Glomerular endothelial cell (primary cell): ENCODE data around the gene HAGHL. TPM values are rescaled to one million over a fixed set of nuclear protein-coding genes. Genes with fewer than 3 reads are reported as not detected.
"Not testable (repeated sequence)": the region's sequence is repeated elsewhere in the genome, so short reads cannot be mapped to it uniquely, and the experiment has no call there.

ENCODE experiments used
- DNase-seq: peaks from one replicate; pipeline ENCODE4 v3.0.0-alpha.2; 2011; ENCODE audit warnings: low read depth, low spot score; ENCODE audit errors: extremely low read depth
- total RNA-seq: library from RNA; depleted of rRNA; stranded (reverse); fragments of >200 nt; gene quantifications from 2 replicates; pipeline ENCODE4 v1.2.3, GENCODE V29; 2015

HAGHL gene
- total RNA-seq, 1 donor from 2014 or later = 8.2 TPM

DNA sequence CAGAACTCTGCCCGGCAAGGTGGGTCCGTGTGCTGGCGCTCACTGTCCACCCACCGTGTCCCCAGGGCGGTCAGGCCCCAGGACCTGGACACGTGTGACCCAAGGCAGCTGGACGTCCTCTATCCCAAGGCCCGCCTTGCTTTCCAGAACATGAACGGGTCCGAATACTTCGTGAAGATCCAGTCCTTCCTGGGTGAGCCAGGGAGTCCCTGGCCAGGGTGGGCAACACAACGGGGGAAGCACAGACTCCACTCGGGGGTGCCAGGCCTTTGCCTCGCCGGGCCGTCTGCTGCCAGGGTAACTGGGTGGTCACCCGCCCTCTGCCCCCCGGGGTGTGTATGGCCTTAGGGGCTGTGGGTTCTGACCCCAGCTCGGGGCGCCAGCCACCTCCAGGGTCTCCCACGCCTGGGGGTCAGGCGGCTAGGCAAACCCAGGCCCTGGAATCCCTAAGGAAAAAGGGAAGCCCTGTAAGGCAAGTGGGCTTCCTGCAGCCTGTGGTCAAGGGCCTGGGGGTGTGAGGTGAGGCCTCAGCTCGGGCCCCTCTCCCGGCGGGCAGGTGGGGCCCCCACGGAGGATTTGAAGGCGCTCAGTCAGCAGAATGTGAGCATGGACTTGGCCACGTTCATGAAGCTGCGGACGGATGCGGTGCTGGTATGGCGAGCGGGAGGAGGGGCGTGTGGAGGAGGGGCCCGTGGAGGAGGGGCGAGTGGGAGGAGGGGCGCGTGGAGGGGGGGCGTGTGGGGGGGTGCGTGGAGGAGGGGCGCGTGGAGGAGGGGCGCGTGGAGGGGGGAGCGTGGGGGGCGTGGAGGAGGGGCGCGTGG lies 40.1 kb downstream of the HAGHL start:
- no peak for DNase-seq

DNA sequence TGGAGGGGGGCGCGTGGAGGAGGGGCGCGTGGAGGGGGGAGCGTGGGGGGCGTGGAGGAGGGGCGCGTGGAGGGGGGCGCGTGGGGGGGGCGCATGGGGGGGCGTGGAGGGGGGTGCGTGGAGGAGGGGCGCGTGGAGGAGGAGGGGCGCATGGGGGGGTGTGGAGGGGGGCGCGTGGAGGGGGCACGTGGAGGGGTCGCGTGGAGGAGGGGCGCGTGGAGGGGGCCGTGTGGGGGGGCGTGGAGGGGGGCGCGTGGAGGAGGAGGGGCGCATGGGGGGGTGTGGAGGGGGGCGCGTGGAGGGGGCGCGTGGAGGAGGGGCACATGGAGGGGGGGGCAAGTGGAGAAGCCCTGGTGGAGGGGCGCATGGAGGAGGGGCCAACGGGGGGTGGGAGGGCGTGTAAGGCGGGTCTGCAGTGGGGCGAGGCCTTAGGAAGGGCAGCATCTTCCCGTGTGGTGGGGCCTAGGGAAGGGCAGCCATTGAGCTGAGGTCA lies 40.9 kb downstream of the HAGHL start:
- no peak for DNase-seq

GRCh38 chr16:768428-768827 lies 41.5 kb downstream of the HAGHL start:
- no peak for DNase-seq

DNA sequence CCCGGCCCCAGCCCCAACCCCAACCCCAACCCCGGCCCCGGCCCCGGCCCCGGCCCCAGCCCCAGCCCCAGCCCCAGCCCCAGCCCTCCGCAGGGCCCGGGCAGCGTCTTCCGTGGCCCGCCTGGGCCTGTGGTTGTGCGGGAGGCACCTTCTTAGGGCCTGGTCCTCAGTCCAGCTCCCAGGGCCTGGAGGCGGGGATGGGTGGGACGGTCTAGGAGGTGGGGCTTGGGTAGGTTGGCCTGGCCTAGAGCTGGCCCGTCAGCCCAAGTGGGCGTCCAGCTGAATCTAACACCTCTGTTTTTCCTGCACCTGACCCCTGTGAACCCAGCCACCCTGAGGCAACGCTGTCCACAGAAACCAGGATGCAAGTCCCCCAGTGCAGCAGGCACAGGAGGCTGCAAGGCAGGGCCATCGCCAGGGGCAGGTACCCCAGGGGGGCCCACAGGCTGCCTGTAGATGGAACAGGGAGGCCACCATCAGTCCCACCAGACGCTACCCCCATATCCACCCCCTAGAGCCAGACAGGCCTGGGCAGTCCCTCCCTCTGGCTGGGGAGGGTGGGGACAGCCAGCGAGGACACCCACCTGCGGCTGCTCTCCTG lies 42.4 kb downstream of the HAGHL start:
- DNase-seq = no peak

DNA sequence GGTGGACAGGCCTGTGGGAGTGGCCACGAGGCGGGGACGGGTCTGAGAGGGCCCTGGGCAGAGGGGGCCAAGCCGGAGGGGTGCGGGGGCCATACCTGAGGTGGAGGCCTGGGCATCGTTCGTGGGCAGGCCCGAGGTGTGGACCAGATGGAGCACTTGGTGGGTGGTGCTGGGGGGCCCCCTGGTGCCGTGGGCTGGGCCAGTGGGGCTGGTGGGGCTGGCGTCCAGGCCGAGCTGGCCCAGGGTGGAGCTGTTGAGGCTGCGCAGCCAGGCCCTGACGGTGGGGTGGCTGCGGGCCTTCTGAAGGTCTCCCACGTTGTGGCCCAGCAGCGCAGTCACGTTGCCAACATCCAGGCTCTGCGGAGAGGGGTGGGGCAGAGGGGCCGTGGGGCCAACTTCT lies 43.0 kb downstream of the HAGHL start:
- no peak for DNase-seq

DNA sequence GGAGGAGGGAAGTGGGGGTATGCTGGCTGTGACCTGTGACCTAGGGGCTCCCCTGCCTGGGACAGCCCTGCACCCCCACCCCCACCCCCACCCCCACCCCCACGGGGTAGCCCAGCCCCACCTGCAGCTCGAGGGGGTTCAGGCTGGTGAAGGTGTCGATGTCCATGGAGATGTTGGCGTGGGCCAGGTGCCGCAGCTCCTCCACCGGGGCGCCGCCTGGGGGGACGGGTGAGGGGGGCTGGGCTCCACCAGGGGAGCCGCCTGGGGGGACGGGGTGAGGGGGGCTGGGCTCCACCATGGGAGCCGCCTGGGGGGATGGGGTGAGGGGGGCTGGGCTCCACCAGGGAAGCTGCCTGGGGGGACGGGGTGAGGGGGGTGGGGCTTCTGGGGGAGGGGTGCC lies 43.5 kb downstream of the HAGHL start:
- DNase-seq = no peak

DNA sequence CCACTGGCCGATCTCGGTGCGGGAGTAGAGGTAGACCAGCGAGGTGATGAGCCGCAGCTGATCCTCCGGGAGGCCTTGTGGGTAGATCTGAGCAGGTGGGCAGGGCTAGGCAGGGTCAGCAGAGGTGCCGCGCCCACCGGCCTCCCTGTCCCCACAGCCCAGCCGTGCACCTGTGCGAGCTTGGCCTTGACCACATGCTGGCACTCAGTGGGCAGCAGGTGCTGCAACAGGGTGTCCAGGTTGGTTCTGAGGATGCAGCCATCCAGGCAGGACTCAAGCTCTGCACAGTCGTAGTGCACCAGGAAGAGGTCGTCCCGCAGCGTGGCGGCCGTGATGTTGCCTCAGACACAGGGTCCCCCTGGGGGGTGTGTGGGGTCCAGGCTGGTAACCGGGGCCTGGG lies 46.1 kb downstream of the HAGHL start:
- no peak for DNase-seq

- no peak for DNase-seq
Measured at GRCh38 chr16:774086-775001, 47.4 kb downstream of the HAGHL start.

GRCh38 chr16:775236-775796 lies 48.4 kb downstream of the HAGHL start:
- no peak for DNase-seq

DNA sequence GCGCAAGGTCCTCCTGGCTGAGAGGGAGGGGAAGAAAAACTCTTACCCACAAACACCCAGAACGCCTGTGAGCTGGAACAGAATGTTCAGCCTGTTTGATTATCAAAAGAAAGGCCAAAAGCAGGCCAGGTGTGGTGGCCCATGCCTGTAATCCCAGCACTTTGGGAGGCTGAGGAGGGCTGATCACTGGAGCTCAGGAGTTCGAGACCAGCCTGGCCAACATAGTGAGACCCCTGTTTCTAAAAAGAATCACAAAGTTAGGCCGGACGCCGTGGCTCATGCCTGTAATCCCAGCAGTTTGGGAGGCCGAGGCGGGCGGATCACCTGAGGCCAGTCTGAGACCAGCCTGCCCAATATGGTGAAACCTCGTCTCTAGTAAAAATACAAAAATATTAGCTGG lies 49.4 kb downstream of the HAGHL start:
- DNase-seq = not testable (repeated sequence)

DNA sequence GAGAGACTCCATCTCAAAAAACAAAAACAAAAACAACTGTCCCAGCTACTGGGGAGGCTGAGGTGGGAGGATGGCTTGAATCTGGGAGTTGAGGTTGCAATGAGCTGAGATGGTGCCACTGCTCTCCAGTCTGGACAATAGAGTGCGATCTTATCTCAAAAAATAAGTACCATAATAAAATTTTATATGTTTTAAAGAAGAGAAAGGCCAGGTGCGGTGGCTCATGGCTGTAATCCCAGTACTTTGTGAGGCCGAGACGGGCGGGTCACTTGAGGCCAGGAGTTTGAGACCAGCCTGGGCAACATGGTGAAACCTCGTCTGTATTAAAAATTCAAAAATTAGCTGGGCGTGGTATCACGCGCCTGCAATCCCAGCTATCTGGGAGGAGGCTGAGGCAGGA lies 49.9 kb downstream of the HAGHL start:
- DNase-seq = no peak

DNA sequence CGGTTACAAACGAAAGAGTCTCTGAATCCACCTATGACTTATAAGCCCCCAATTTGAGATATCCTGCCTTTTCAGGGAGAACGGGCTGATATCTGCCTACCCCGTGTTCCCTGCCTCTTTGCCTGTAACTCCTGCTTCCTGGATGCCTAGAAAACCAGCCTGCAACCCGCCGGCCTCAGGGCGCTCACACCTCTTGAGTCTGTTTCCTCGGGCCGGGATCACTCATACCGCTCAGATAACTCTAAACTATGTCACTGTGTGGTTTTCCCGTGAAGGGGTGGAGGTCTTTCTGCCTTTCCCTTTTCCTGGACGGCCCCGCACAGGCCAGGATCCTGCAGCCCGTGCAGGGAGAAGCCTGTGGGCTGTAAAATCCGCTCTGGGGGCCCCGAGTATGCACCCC lies 50.9 kb downstream of the HAGHL start:
- DNase-seq = no peak

DNA sequence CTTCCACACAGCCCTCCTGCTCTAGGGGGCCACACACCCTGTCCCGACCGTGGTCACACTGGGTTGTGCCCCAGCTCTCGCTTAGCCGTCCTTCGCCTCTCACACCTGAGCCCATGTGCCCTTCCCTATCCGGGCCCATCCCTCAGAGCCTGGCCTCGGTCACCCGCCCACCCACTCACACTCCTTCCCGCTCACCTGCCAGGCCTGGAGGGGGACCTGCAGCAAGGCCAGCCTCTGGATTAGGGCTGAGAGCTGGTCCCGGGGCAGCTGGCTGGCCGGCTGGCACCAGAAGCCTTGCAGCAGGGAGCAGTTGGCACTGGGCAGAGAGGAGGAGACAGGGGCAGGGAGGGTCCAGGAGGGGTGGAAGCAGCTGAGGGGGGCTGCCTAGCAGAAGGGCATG lies 51.5 kb downstream of the HAGHL start:
- no peak for DNase-seq

DNA sequence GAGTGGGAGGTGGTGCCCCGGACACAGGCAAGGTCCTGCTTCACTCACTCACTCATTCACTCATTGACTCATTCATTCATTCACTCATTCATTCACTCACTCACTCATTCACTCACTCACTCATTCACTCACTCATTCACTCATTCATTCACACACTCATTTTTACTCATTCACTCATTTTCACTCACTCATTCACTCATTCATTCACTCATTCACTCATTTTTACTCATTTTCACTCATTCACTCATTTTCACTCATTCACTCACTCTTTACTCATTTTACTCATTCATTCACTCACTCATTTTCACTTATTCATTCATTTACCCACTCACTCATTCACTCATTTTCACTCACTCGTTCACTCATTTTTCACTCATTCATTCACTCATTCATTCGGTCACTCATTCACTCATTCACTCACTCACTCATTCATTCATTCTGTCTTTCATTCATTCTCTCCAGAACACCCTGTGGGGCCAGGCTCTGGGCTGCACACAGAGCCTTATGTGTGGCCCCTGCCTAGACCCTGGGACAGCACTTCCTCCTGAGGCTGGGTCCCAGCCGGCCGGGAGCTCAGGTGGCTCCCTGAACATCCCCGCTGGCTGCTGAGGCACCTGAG lies 52.1 kb downstream of the HAGHL start:
- DNase-seq = no peak

Other genes with a start within 250 kb of the HAGHL start
- gene CAPN15, start 199.4 kb upstream of the HAGHL start, total RNA-seq = 57.0 and 72.5 TPM in 2 replicates
- not detected in 2 replicates for gene PRR35, start 166.7 kb upstream of the HAGHL start, total RNA-seq
- 2.7 and 3.3 TPM in 2 replicates for gene NHLRC4, start 160.1 kb upstream of the HAGHL start, total RNA-seq
- 34.6 and 69.5 TPM in 2 replicates for gene PIGQ, start 157.1 kb upstream of the HAGHL start, total RNA-seq
- gene RAB40C, start 137.0 kb upstream of the HAGHL start, total RNA-seq = 17.6 and 25.1 TPM in 2 replicates
- gene WFIKKN1, start 96.1 kb upstream of the HAGHL start, total RNA-seq = 0.06 TPM in 1 of 2 replicates, not detected in the other
- 163 and 315 TPM in 2 replicates for gene METTL26, start 90.8 kb upstream of the HAGHL start, total RNA-seq
- gene MCRIP2, start 85.3 kb upstream of the HAGHL start, total RNA-seq = 24.1 and 25.7 TPM in 2 replicates
- 17.4 and 21.2 TPM in 2 replicates for gene WDR90, start 77.7 kb upstream of the HAGHL start, total RNA-seq
- gene RHOT2, start 59.0 kb upstream of the HAGHL start, total RNA-seq = 48.3 and 78.9 TPM in 2 replicates
- gene RHBDL1, start 51.4 kb upstream of the HAGHL start, total RNA-seq = 0.34 and 1.6 TPM in 2 replicates
- 159 and 240 TPM in 2 replicates for gene STUB1, start 46.7 kb upstream of the HAGHL start, total RNA-seq
- gene JMJD8, start 42.8 kb upstream of the HAGHL start, total RNA-seq = 60.4 and 70.8 TPM in 2 replicates
- gene WDR24, start 36.7 kb upstream of the HAGHL start, total RNA-seq = 9.9 and 12.5 TPM in 2 replicates
- gene FBXL16, start 21.3 kb upstream of the HAGHL start, total RNA-seq = 1.6 TPM in 2 replicates
- 54.4 and 134 TPM in 2 replicates for gene METRN, start 12.0 kb upstream of the HAGHL start, total RNA-seq
- 45.4 and 53.0 TPM in 2 replicates for gene ANTKMT, start 6.0 kb upstream of the HAGHL start, total RNA-seq
- 0.41 and 3.9 TPM in 2 replicates for gene CCDC78, start 663 bp upstream of the HAGHL start, total RNA-seq
- 33.7 and 34.3 TPM in 2 replicates for gene CIAO3, start 13.9 kb downstream of the HAGHL start, total RNA-seq
- 2.1 and 2.4 TPM in 2 replicates for gene MSLN, start 33.6 kb downstream of the HAGHL start, total RNA-seq
- 35.9 and 42.1 TPM in 2 replicates for gene RPUSD1, start 61.3 kb downstream of the HAGHL start, total RNA-seq
- 7.3 and 24.3 TPM in 2 replicates for gene CHTF18, start 61.5 kb downstream of the HAGHL start, total RNA-seq
- not detected in 2 replicates for gene GNG13, start 73.6 kb downstream of the HAGHL start, total RNA-seq
- gene LMF1, start 243.9 kb downstream of the HAGHL start, total RNA-seq = 25.2 and 36.6 TPM in 2 replicates